Measurements from ENCODE around the gene CA10. TPM values are rescaled to one million over a fixed set of nuclear protein-coding genes. Genes with fewer than 3 reads are reported as not detected.

Gene CA10
- total RNA-seq, 2 donors from 2014 or later = 0.26 TPM; not detected in 1

- ATAC-seq (no peak), DNase-seq (no peak)
- Histone ChIP-seq H3K9me3 (no peaks in the 10 kb centered on the region), H3K27me3 (no peaks in the 10 kb centered on the region), H3K27ac (no peak overlapping the region), H3K4me3 (no peak overlapping the region), H3K4me1 (no peaks in the 10 kb centered on the region), H3K36me3 (replicated peaks in 1 of 2; ENCODE audit: insufficient read depth in 1 of 2, low read depth in 2 of 2) (no peaks in the 10 kb centered on the region)
- 38 to 46% methylated on average over 3 of the region's 3 CpGs for WGBS, 2 donors
- no peak for TF ChIP-seq CTCF (IDR thresholded peaks at IDR 0.05)
- no peak for TF ChIP-seq POLR2A (IDR thresholded peaks at IDR 0.05)
- intact Hi-C loops (cut with DNase I) = no loop called here
Observed at GRCh38 chr17:51941272-51941671, 217.2 kb downstream of the CA10 start.

GRCh38 chr17:51937264-51937663 lies 221.2 kb downstream of the CA10 start:
- Histone ChIP-seq H3K27me3 (no peaks in the 10 kb centered on the region), H3K4me1 (no peaks in the 10 kb centered on the region), H3K4me3 (no peak overlapping the region), H3K9me3 (no peaks in the 10 kb centered on the region), H3K27ac (no peak overlapping the region), H3K36me3 (replicated peaks in 1 of 2; ENCODE audit: insufficient read depth in 1 of 2, low read depth in 2 of 2) (no peaks in the 10 kb centered on the region)
- intact Hi-C loops (cut with DNase I) = no loop called here
- DNase-seq = no peak
- TF ChIP-seq POLR2A (IDR thresholded peaks at IDR 0.05) (no peak), CTCF (IDR thresholded peaks at IDR 0.05) (no peak)
- no peak for ATAC-seq

DNA sequence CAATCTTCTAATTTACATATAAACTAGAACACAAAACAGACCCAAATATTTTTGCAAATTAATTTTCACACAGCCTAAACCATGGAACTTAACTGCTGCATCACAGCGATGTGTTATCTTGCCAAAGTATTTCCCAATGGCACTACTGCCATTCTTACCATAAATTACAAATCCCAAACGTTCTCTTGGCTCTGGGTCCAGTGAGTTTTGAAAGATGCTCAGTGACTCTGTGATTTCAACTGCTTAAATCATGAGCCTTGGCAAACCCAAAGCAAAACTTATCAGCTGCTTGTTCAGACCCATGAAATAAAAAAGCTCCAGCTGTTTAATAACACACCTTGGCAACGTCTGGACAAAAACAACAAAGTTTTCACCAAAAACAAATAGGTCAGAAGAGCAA lies 223.0 kb downstream of the CA10 start:
- ATAC-seq (no peak), DNase-seq (no peak)
- H3K4me3 ChIP-seq = no peak overlapping the region
- no peak overlapping the region for H3K27ac ChIP-seq
- intact Hi-C loops (cut with DNase I) = no loop called here
- H3K9me3 ChIP-seq = no peaks in the 10 kb centered on the region
- no peaks in the 10 kb centered on the region for H3K4me1 ChIP-seq
- 30 to 38% methylated on average over 3 of the region's 3 CpGs for WGBS, 2 donors
- H3K36me3 ChIP-seq (replicated peaks in 1 of 2; ENCODE audit: insufficient read depth in 1 of 2, low read depth in 2 of 2) = no peaks in the 10 kb centered on the region
- H3K27me3 ChIP-seq = no peaks in the 10 kb centered on the region
- TF ChIP-seq CTCF (IDR thresholded peaks at IDR 0.05) (no peak), POLR2A (IDR thresholded peaks at IDR 0.05) (no peak)

DNA sequence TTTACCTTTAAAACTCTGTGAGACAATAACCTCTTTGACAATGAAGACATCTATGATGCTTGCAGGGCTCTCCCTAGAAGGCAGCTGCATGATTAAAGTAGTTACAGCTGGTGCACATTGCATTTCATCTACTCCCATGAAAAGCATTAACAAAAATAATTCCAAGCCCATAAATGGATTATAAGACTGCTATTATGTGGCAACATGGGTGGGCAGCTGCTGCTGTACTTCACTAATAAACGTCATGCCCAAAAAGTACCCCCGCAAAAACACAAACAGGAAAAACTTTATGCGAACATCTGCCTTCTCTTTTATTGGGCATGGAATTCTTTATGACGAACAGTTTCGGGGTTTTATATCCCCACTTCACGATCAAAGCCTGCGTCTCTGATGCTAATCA lies 224.9 kb downstream of the CA10 start:
- H3K36me3 ChIP-seq (replicated peaks in 1 of 2; ENCODE audit: insufficient read depth in 1 of 2, low read depth in 2 of 2) = no peaks in the 10 kb centered on the region
- no peaks in the 10 kb centered on the region for H3K27me3 ChIP-seq
- 83 to 85% methylated on average over 7 of the region's 7 CpGs for WGBS, 2 donors
- H3K27ac ChIP-seq = no peak overlapping the region
- ATAC-seq = no peak
- TF ChIP-seq CTCF (IDR thresholded peaks at IDR 0.05) (no peak), POLR2A (IDR thresholded peaks at IDR 0.05) (no peak)
- no peaks in the 10 kb centered on the region for H3K9me3 ChIP-seq
- DNase-seq = no peak
- H3K4me3 ChIP-seq = no peak overlapping the region
- H3K4me1 ChIP-seq = no peaks in the 10 kb centered on the region
- intact Hi-C loops (cut with DNase I) = no loop called here

DNA sequence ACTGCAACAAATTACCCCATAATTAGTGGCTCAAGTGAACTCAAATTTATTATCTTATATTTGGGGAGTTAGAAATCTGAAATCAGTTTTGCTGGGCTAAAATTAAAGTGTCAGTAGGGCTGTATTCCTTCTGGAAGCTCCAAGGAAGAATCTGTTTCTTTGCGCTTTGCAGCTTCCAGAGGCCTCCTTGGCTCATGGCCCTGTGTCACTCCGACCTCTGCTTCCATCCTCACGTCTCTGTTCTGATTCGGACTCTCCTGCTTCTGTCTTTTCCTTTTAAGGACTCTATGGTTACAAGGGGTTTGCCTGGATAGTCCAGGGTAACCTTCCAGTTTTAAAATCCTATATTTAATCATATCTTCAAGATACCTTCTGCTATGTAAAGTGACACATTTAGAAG lies 232.1 kb downstream of the CA10 start:
- H3K27me3 ChIP-seq = no peaks in the 10 kb centered on the region
- TF ChIP-seq CTCF (IDR thresholded peaks at IDR 0.05) (no peak), POLR2A (IDR thresholded peaks at IDR 0.05) (no peak)
- no peak overlapping the region for H3K27ac ChIP-seq
- 67 to 82% methylated on average over 4 of the region's 4 CpGs for WGBS, 2 donors
- no peaks in the 10 kb centered on the region for H3K4me1 ChIP-seq
- ATAC-seq (no peak), DNase-seq (no peak)
- intact Hi-C loops (cut with DNase I) = no loop called here
- no peaks in the 10 kb centered on the region for H3K9me3 ChIP-seq
- no peaks in the 10 kb centered on the region for H3K36me3 ChIP-seq (replicated peaks in 1 of 2; ENCODE audit: insufficient read depth in 1 of 2, low read depth in 2 of 2)
- no peak overlapping the region for H3K4me3 ChIP-seq
